H1 (cell line): ENCODE data around the gene KCNT1. TPM values are rescaled to one million over a fixed set of nuclear protein-coding genes. Genes with fewer than 3 reads are reported as not detected.

Source experiments
- CTCF ChIA-PET: fragments of 300-600 bp; sonication (Branson Sonifier 250); formaldehyde crosslinking; loops from one replicate; lab custom pipeline; 2021; ENCODE audit not compliant: partially characterized antibody; lab: Charles Lee
- POLR2A ChIA-PET: fragments of 300-600 bp; sonication (Branson Sonifier 250); formaldehyde crosslinking; loops from one replicate; lab custom pipeline; 2021; ENCODE audit warnings: inconsistent platforms; ENCODE audit not compliant: partially characterized antibody; lab: Charles Lee
- DNase-seq, 2 experiments: peaks; one replicate each; pipeline versions ENCODE4 v3.0.0 to v3.0.0-alpha.2; 2010 to 2022; ENCODE audit warnings: low spot score in 2 of 2, low read depth in 1 of 2, mixed read lengths in 1 of 2
- FAIRE-seq: peaks from 2 replicates; lab custom pipeline; 2011; peaks lifted over from hg19 to GRCh38; lab: Jason Lieb, UNC
- H2AFZ ChIP-seq: 2 replicates; pipeline ENCODE4 v1.8.1; 2012; ENCODE audit warnings: low read length, inconsistent platforms
- H2AK5ac ChIP-seq: 2 replicates; pipeline ENCODE4 v1.6.1; 2013; ENCODE audit warnings: low read depth, low read length
- H2BK120ac ChIP-seq: replicated peaks from 2 replicates; pipeline ENCODE3; 2013; ENCODE audit warnings: low read depth, low read length, inconsistent platforms
- H2BK12ac ChIP-seq: 2 replicates; pipeline ENCODE4 v1.6.1; 2013; ENCODE audit warnings: low read depth, low read length
- H2BK15ac ChIP-seq: 2 replicates; pipeline ENCODE4 v1.6.1; 2013; ENCODE audit warnings: low read length
- H2BK20ac ChIP-seq: 2 replicates; pipeline ENCODE4 v1.6.1; 2013; ENCODE audit warnings: low read length
- H2BK5ac ChIP-seq: 2 replicates; pipeline ENCODE4 v1.6.1; 2013; ENCODE audit warnings: low read depth, low read length
- H3K14ac ChIP-seq: 2 replicates; pipeline ENCODE4 v1.6.1; 2013; ENCODE audit warnings: inconsistent platforms; ENCODE audit not compliant: insufficient read length
- H3K18ac ChIP-seq: 2 replicates; pipeline ENCODE4 v1.6.1; 2013; ENCODE audit warnings: low read length; ENCODE audit errors: extremely low read depth
- H3K23ac ChIP-seq: 2 replicates; pipeline ENCODE4 v1.6.1; 2013; ENCODE audit warnings: inconsistent platforms; ENCODE audit not compliant: insufficient read length
- H3K23me2 ChIP-seq: 2 replicates; pipeline ENCODE4 v1.6.1; 2013; ENCODE audit warnings: low read depth, low read length
- H3K27ac ChIP-seq: 2 replicates; pipeline ENCODE4 v1.6.1; 2011; ENCODE audit warnings: low read depth, low read length, inconsistent platforms
- H3K27me3 ChIP-seq, 4 experiments: replicated peaks in 1 of 4; 1 replicate in 1 of 4; 2 replicates in 3 of 4; pipeline versions ENCODE4 v1.6.1 to v1.8.1; 2011 to 2013; ENCODE audit warnings: low read length in 3 of 4, mild to moderate bottlenecking in 3 of 4, inconsistent platforms in 2 of 4, mixed read lengths in 2 of 4, moderate library complexity in 1 of 4; ENCODE audit not compliant: control insufficient read depth in 3 of 4, insufficient read depth in 3 of 4; ENCODE audit errors: extremely low read depth in 1 of 4
- H3K36me3 ChIP-seq, 4 experiments: 2 replicates each; pipeline versions ENCODE4 v1.6.1 to v1.8.1; 2011 to 2013; ENCODE audit warnings: mild to moderate bottlenecking in 4 of 4, low read length in 3 of 4, moderate library complexity in 2 of 4, control low read depth in 1 of 4, inconsistent platforms in 1 of 4; ENCODE audit not compliant: insufficient read depth in 4 of 4, control insufficient read depth in 2 of 4
- H3K4ac ChIP-seq: replicated peaks from 2 replicates; pipeline ENCODE3; 2013; ENCODE audit warnings: low read length, low read depth, mixed read lengths, inconsistent platforms; ENCODE audit not compliant: insufficient read length
- H3K4me1 ChIP-seq, 4 experiments: replicated peaks in 1 of 4; 1 replicate in 1 of 4; 2 replicates in 3 of 4; pipeline versions ENCODE4 v1.6.1 to v1.8.1; 2011 to 2013; ENCODE audit warnings: low read length in 3 of 4, inconsistent platforms in 2 of 4, mixed read lengths in 1 of 4; ENCODE audit not compliant: insufficient read depth in 4 of 4, control insufficient read depth in 3 of 4
- H3K4me2 ChIP-seq, 2 experiments: 2 replicates each; pipeline versions ENCODE4 v1.6.1 to v1.8.1; 2011 to 2013; ENCODE audit warnings: low read depth in 2 of 2, low read length in 2 of 2, control low read depth in 1 of 2, inconsistent platforms in 1 of 2, mild to moderate bottlenecking in 1 of 2; ENCODE audit not compliant: insufficient read depth in 1 of 2
- H3K4me3 ChIP-seq, 4 experiments: fragments of 200-600, 300-600 bp in 1 of 4; sonication (generic), shearing (Covaris generic), sonication (Bioruptor Twin) in 1 of 4; 2 replicates each; pipeline versions ENCODE4 v1.5.1 to v1.8.1; 2011 to 2016; ENCODE audit warnings: low read length in 4 of 4, low read depth in 3 of 4, control low read depth in 2 of 4, inconsistent platforms in 2 of 4, mild to moderate bottlenecking in 2 of 4, mixed read lengths in 1 of 4, moderate library complexity in 1 of 4; ENCODE audit not compliant: insufficient read depth in 2 of 4; ENCODE audit errors: extremely low read depth in 1 of 4
- H3K56ac ChIP-seq: replicated peaks from 2 replicates; pipeline ENCODE3; 2013; ENCODE audit warnings: low read depth, mild to moderate bottlenecking, mixed read lengths, low read length, inconsistent platforms; ENCODE audit not compliant: insufficient read length
- H3K79me1 ChIP-seq: 2 replicates; pipeline ENCODE4 v1.6.1; 2013; ENCODE audit warnings: low read depth, low read length, control low read depth
- H3K79me2 ChIP-seq, 2 experiments: 2 replicates each; pipeline versions ENCODE4 v1.6.1 to v1.8.1; 2012 to 2013; ENCODE audit warnings: low read length in 2 of 2, mild to moderate bottlenecking in 2 of 2, inconsistent platforms in 1 of 2; ENCODE audit not compliant: insufficient read depth in 2 of 2, control insufficient read depth in 1 of 2
- H3K9ac ChIP-seq, 4 experiments: replicated peaks in 1 of 4; 1 replicate in 1 of 4; 2 replicates in 3 of 4; pipeline versions ENCODE4 v1.6.1 to v1.8.1; 2011 to 2013; ENCODE audit warnings: low read depth in 3 of 4, low read length in 3 of 4, control low read depth in 2 of 4, mild to moderate bottlenecking in 2 of 4, moderate library complexity in 2 of 4, inconsistent platforms in 1 of 4; ENCODE audit errors: extremely low read depth in 1 of 4
- H3K9me3 ChIP-seq, 2 experiments: 2 replicates each; pipeline versions ENCODE4 v1.6.1 to v1.8.1; 2012 to 2013; ENCODE audit warnings: mild to moderate bottlenecking in 2 of 2, moderate library complexity in 2 of 2, control low read depth in 1 of 2, inconsistent platforms in 1 of 2, low read depth in 1 of 2, low read length in 1 of 2, mixed read lengths in 1 of 2; ENCODE audit not compliant: insufficient read depth in 2 of 2
- H4K20me1 ChIP-seq, 2 experiments: replicated peaks in 1 of 2; 2 replicates each; pipeline versions ENCODE3 to v1.8.1; 2011 to 2013; ENCODE audit warnings: inconsistent platforms in 2 of 2, low read length in 2 of 2, mild to moderate bottlenecking in 1 of 2; ENCODE audit not compliant: insufficient read depth in 2 of 2, control insufficient read depth in 1 of 2
- H4K5ac ChIP-seq: 2 replicates; pipeline ENCODE4 v1.6.1; 2013; ENCODE audit warnings: low read length, low read depth, mixed read lengths, inconsistent platforms; ENCODE audit not compliant: insufficient read length
- H4K8ac ChIP-seq: 2 replicates; pipeline ENCODE4 v1.8.0; 2013; ENCODE audit warnings: mild to moderate bottlenecking, moderate library complexity, low read length, inconsistent platforms; ENCODE audit not compliant: insufficient read depth; ENCODE audit errors: extremely low read depth
- H4K91ac ChIP-seq: replicated peaks from 2 replicates; pipeline ENCODE3; 2013; ENCODE audit warnings: low read length, mixed read lengths, inconsistent platforms; ENCODE audit not compliant: insufficient read length
- BRCA1 ChIP-seq: IDR thresholded peaks from 2 replicates; pipeline ENCODE4 v1.6.1; 2012; ENCODE audit warnings: low read depth, low read length, improper control_type of control experiment
- KDM5A ChIP-seq: fragments of 200-600 bp; IDR thresholded peaks from 2 replicates; pipeline ENCODE4 v1.7.1; 2012; ENCODE audit warnings: mild to moderate bottlenecking, low read length, inconsistent platforms, mixed read lengths
- WGBS, 2 experiments: shearing (Covaris generic) in 1 of 2; methylation state at CpG; one replicate each; pipeline versions ENCODE4 v1.1.6 to v1.1.7; 2013 to 2015; ENCODE audit warnings: low lambda C conversion rate in 2 of 2, mixed read lengths in 2 of 2, inconsistent platforms in 1 of 2, low coverage in 1 of 2, missing lambda C conversion rate in 1 of 2; ENCODE audit not compliant: insufficient replicate concordance in 2 of 2, insufficient coverage in 1 of 2, insufficient read length in 1 of 2; ENCODE audit errors: extremely low coverage in 1 of 2, missing lambda C conversion rate in 1 of 2; 5-methylcytosine and 5-hydroxymethylcytosine counted together
- polyA plus RNA-seq, 7 experiments: library from polyadenylated mRNA; depleted of rRNA in 3 of 7; stranded (reverse) in 5 of 7; unstranded in 2 of 7; fragments of >200 nt in 5 of 7; fragments of 200-250 nt in 2 of 7; gene quantifications; 1 replicate in 5 of 7; 2 replicates in 1 of 7; 4 replicates in 1 of 7; pipeline versions ENCODE4 v1.2.1 to v1.2.3, GENCODE V29; 2011 to 2013; ENCODE audit warnings: missing spikeins in 2 of 7, mixed read lengths in 2 of 7
- total RNA-seq: library from RNA; stranded (reverse); fragmentation: NEBNext Ultra II Directional; extraction: Animal tissue kit (Norgen Biotek cat#: 25700); gene quantifications from 2 replicates; pipeline ENCODE4 v1.2.1, GENCODE V29; 2021

KCNT1 gene
- total and polyA plus RNA-seq, 2 of the 8 experiments (the other 6 are each of a cell fraction or from before 2014, with no cell fraction given), result 0.13 to 0.20 TPM

DNA sequence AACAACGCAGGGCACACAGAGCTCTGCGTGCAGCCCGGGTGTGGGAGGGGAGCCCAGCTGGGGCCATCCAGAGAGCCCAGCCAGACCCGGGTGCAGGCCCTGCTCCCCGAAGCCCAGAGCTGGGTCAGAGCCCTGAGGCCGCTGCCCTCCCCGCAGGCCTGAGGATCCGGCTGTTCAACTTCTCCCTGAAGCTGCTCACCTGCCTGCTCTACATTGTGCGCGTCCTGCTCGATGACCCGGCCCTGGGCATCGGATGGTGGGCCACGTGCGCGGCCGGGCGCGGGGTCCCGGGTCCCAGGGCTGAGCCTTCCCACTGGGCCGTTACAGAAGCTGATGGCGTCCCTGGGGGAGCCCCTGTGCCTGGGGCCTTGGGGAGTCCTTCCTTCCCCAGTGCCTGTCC lies 48.8 kb downstream of the KCNT1 start:
- no peak overlapping the region for H3K14ac ChIP-seq
- no peak overlapping the region for H2BK120ac ChIP-seq
- no peak overlapping the region for H4K8ac ChIP-seq
- peaks cover 8% of the 10 kb centered on the region; the same call in 1 of the 2 replicates for H3K23me2 ChIP-seq
- H3K36me3 ChIP-seq, result no peaks in the 10 kb centered on the region
- no peak for DNase-seq
- no peak overlapping the region for H3K27ac ChIP-seq
- no peak overlapping the region for H2BK20ac ChIP-seq
- no peak for TF ChIP-seq KDM5A
- no peak for TF ChIP-seq BRCA1
- H3K79me1 ChIP-seq, result no peaks in the 10 kb centered on the region
- no peak overlapping the region for H2AFZ ChIP-seq
- H3K79me2 ChIP-seq, result no peaks in the 10 kb centered on the region
- H2BK5ac ChIP-seq, result no peak overlapping the region
- no peak overlapping the region for H2AK5ac ChIP-seq
- H4K91ac ChIP-seq, result no peak overlapping the region
- no peak overlapping the region for H3K4ac ChIP-seq
- no peak overlapping the region for H2BK15ac ChIP-seq
- H3K23ac ChIP-seq, result no peak overlapping the region
- no peak overlapping the region for H2BK12ac ChIP-seq
- 96% methylated on average over 20 of the region's 22 CpGs; no CpG with 5 or more reads in 1 of the 2 experiments for WGBS, 2 experiments
- no peak for FAIRE-seq
- H3K27me3 ChIP-seq, result no peaks in the 10 kb centered on the region
- ChIA-PET CTCF (interaction anchor here (1.0 to 1.6 kb wide), 3 partner anchors 9 to 19 kb away, joined by 3 to 5 read pairs (median 3); no protein-coding TSS in a partner anchor), POLR2A (no interaction called here)
- H3K9me3 ChIP-seq, result 0 out of 4 replicates have a peak, but pooled peaks cover 0 to 9% of the 10 kb centered on the region in 2 experiments
- H3K56ac ChIP-seq, result no peak overlapping the region
- no peak overlapping the region for H3K18ac ChIP-seq
- no peak overlapping the region for H4K5ac ChIP-seq
- no peak overlapping the region for H3K4me2 ChIP-seq
- H3K9ac ChIP-seq, result no peak overlapping the region
- no peak overlapping the region for H3K4me3 ChIP-seq
- H4K20me1 ChIP-seq, result peaks cover 0 to 3% of the 10 kb centered on the region in 2 experiments
- H3K4me1 ChIP-seq, result no peaks in the 10 kb centered on the region
